ENCODE results near the gene ZNF283. TPM values are rescaled to one million over a fixed set of nuclear protein-coding genes. Genes with fewer than 3 reads are reported as not detected.

ZNF283 gene
- total and polyA plus RNA-seq, 9 of the 15 experiments (the other 6 are each of a cell fraction or from before 2014, with no cell fraction given), result 6.0 to 19.5 (median 9.8) TPM

GRCh38 chr19:43789029-43789428 is 38.1 kb upstream of the ZNF283 start (continued):
- TF ChIP-seq DNMT1 (IDR thresholded peaks at IDR 0.05) (no peak), ZNF143 (CRISPR knock-in tag; IDR thresholded peaks at IDR 0.05) (no peak), MYBL2 (IDR thresholded peaks at IDR 0.05; ENCODE audit: low read depth) (no peak), MYBL2 (CRISPR knock-in tag; IDR thresholded peaks at IDR 0.05; ENCODE audit: borderline replicate concordance) (no peak), MGA (IDR thresholded peaks at IDR 0.05) (no peak), ZFP91 (CRISPR knock-in tag; IDR thresholded peaks at IDR 0.05) (no peak), ZNF133 (CRISPR knock-in tag; IDR thresholded peaks at IDR 0.05) (no peak), RUNX1 (IDR thresholded peaks at IDR 0.05; ENCODE audit: low read depth) (no peak), RBM22 (IDR thresholded peaks at IDR 0.05; ENCODE audit: low read depth, low read length, poor library complexity, severe bottlenecking) (no peak), SMAD4 (CRISPR knock-in tag; conservative IDR thresholded peaks at IDR 0.05) (no peak; the same call in 1 of the 2 replicates), ZMIZ1 (IDR thresholded peaks at IDR 0.05; ENCODE audit: low read depth in 2 of 2, low read length in 2 of 2) (no peak), ETS2 (tag; IDR thresholded peaks at IDR 0.05; ENCODE audit: borderline replicate concordance, poor library complexity, severe bottlenecking) (no peak)

Data from K562 (cell line).